AG10803 (cell line): ENCODE data around the gene FGF8.

Experiments used
- DNase-seq: peaks from one replicate; pipeline ENCODE4 v3.0.0; 2010; ENCODE audit warnings: low read depth
- H3K4me3 ChIP-seq: 2 replicates; pipeline ENCODE4 v1.5.1; 2011; ENCODE audit warnings: mild to moderate bottlenecking, low read length, control low read depth
- TF ChIP-seq, protein P1 (sequence below): conservative IDR thresholded peaks from 2 replicates; pipeline ENCODE4 v1.5.1; 2011; ENCODE audit warnings: mild to moderate bottlenecking, low read length, control low read depth, inconsistent platforms

The FGF8 gene

GRCh38 chr10:101777619-101778145 lies 1.8 kb upstream of the FGF8 start:
- TF ChIP-seq, protein P1, sequence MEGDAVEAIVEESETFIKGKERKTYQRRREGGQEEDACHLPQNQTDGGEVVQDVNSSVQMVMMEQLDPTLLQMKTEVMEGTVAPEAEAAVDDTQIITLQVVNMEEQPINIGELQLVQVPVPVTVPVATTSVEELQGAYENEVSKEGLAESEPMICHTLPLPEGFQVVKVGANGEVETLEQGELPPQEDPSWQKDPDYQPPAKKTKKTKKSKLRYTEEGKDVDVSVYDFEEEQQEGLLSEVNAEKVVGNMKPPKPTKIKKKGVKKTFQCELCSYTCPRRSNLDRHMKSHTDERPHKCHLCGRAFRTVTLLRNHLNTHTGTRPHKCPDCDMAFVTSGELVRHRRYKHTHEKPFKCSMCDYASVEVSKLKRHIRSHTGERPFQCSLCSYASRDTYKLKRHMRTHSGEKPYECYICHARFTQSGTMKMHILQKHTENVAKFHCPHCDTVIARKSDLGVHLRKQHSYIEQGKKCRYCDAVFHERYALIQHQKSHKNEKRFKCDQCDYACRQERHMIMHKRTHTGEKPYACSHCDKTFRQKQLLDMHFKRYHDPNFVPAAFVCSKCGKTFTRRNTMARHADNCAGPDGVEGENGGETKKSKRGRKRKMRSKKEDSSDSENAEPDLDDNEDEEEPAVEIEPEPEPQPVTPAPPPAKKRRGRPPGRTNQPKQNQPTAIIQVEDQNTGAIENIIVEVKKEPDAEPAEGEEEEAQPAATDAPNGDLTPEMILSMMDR: no peak
- no peak for DNase-seq
- no peak overlapping the region for H3K4me3 ChIP-seq

- no peak overlapping the region for H3K4me3 ChIP-seq
- DNase-seq: no peak
- TF ChIP-seq, protein P1: no peak
Measured at GRCh38 chr10:101776161-101776817, 375 bp upstream of the FGF8 start.

- TF ChIP-seq, protein P1: no peak
- no peak overlapping the region for H3K4me3 ChIP-seq
- no peak for DNase-seq
Measured at GRCh38 chr10:101774589-101775272, 1.2 kb downstream of the FGF8 start.

DNA sequence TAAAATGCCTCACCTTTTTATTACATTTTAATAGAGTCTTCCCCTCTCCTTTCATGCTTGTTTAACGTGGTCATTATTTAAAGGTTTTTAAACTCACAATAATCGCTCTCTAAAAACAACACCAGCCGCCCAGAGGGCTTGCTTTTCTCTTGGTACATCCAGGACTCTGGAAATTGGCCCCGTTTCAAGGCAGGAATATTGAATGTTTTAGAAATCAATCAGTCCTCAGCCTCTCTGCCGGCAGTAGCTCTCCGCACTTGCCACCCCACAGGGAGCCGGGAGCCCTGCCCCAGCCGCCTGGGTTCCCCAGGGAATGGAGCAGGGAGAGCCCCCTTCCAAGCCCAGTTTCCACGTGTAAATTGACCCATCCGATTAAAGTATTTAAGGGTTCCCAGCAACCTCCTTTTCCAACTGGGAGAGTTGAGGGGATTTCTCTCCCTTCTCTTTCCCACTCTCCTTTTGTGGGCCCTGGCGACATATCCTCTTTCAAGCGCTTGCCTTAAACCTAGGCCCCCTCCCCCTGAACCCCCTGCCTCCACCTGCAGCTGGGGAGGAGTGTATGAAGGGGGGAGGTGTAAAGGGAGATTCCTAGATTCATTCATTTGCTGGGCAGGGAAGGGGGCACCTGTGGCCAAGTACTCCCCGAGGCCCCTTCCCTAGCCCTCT lies 1.9 kb downstream of the FGF8 start:
- TF ChIP-seq, protein P1: no peak
- H3K4me3 ChIP-seq: no peak overlapping the region
- no peak for DNase-seq

DNA sequence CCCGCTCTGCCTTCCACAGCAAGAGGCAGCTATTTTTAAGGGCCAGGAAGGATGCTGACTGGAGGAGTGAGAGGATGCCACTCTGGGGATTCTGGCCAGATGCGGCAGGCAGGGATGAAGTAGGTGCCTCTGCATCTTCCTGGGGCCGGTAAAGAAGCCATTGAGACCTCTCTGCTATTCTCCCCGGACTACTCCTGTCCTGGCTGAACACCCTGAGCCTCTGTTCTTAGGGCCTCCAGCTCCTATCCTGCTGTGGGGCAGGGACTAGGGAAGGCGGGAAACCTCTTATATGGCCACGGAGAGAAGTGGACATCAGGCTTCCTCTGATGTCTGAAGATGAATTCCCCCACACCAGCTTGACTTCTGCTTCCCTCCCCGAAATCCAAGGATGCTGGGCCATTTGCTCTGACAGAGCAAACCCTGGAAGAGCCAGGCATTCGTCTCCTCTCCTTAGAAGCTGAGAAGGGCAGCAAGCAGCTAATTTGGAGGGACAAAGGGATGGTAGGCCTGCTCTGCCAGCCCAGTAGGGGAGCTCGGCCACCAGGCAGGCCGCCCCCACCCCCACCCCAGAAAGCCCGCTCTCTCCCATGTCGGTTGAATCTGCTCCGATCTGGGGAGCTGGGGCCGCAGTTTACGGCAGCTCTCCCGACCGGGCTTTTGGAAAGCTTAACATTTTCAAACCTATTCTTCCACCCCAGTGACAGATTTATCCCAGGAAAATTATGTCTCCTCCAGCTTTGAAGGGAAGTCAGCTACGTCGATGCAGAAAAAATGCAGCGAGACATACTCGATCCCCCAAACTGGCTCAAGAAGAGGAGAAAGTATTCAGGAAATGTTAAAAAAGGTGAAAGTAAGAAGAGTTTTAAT lies 2.8 kb downstream of the FGF8 start:
- TF ChIP-seq, protein P1: no peak
- no peak for DNase-seq
- H3K4me3 ChIP-seq: no peak overlapping the region

DNA sequence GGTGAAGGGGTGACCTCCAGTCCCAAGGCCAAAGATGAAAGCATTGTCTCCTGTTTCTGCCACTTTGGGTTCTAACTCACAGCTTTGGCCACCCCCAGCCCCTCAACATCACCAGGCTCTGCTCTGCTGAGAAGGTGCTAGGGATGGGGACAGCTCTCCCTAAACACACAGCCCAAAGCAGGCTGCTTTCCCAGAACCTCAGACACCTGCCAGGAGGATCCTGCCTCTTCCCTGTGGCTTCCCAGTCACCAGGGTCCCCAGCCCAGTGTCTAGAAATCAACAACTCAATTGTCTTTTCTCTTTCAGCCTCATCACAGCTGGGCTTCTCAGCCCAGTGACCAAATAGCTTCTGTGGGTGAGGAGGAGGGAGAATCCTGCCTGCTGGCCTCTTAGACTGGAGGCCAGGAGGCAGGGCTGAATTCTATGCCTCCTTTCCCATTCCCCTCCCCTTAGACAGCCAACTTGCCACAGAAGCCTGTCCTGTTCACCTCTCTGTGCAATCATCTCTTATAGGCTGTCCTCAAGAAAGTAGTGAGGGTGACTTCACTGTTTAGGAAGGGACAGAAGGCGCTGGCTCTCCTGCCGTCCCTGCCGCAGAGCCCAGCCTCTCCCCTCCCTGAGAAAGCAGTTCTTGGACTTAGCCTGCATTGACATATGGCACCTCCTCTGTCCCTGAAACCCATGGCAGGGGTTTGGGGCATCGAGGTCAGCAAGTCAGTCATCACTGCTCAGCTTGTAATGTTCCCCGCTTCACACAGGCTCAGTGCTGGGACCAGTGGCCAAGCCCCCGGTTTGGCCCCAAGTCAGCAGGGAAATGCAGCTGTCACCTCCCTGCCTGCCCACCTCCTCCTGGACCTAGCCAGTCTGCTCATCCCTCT lies 3.7 kb downstream of the FGF8 start:
- no peak overlapping the region for H3K4me3 ChIP-seq
- no peak for DNase-seq
- TF ChIP-seq, protein P1: no peak
